Upper lobe of left lung (tissue), 4 donors: ENCODE data around the gene GJB2.

Experiments used
- EP300 ChIP-seq, 4 donors: sonication (generic); formaldehyde crosslinking; IDR thresholded peaks; one replicate each; pipeline ENCODE4 v1.5.1; 2017; ENCODE audit warnings: antibody characterized with exemption in 4 of 4, control low read depth in 2 of 4
- POLR2A ChIP-seq, 4 donors: fragments of 450-650 bp; IDR thresholded peaks; one replicate each; pipeline ENCODE4 v1.5.1; 2016 to 2017; ENCODE audit warnings: antibody characterized with exemption in 4 of 4, mild to moderate bottlenecking in 2 of 4
- POLR2AphosphoS5 ChIP-seq, 2 donors: sonication (generic); formaldehyde crosslinking; IDR thresholded peaks; one replicate each; pipeline ENCODE4 v1.5.1; 2017; ENCODE audit warnings: antibody characterized with exemption in 2 of 2
- TF ChIP-seq, protein P1 (sequence below), 6 experiments: fragments of 450-650 bp in 4 of 6; fragments of 200-600 bp in 2 of 6; sonication (generic) in 2 of 6; IDR thresholded peaks; one replicate each; pipeline ENCODE4 v1.5.1; 2016 to 2019; ENCODE audit warnings: antibody characterized with exemption in 6 of 6

DNA sequence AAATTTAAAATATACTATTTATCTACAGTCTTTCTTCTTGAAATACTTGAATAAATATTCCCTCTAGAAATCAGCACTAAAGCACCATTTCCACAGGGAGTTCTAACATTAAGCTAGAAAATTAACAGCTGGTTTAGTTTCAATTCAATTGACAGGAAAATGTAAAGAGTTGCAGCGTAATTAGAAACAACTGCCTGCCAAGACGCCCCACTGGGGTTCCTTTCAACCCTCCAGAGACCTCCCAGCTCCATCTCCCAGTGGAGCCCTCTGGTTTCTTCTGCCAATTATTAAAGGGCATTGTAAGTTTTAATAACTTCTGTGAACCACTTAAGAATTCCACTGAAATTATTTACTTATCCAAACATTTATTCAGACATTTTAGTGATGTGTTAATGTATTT is 36.0 kb downstream of the GJB2 start:
- no peak for TF ChIP-seq POLR2A (IDR thresholded peaks at IDR 0.05)
- TF ChIP-seq, protein P1, sequence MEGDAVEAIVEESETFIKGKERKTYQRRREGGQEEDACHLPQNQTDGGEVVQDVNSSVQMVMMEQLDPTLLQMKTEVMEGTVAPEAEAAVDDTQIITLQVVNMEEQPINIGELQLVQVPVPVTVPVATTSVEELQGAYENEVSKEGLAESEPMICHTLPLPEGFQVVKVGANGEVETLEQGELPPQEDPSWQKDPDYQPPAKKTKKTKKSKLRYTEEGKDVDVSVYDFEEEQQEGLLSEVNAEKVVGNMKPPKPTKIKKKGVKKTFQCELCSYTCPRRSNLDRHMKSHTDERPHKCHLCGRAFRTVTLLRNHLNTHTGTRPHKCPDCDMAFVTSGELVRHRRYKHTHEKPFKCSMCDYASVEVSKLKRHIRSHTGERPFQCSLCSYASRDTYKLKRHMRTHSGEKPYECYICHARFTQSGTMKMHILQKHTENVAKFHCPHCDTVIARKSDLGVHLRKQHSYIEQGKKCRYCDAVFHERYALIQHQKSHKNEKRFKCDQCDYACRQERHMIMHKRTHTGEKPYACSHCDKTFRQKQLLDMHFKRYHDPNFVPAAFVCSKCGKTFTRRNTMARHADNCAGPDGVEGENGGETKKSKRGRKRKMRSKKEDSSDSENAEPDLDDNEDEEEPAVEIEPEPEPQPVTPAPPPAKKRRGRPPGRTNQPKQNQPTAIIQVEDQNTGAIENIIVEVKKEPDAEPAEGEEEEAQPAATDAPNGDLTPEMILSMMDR (IDR thresholded peaks at IDR 0.05), result no peak
- no peak for TF ChIP-seq POLR2AphosphoS5 (IDR thresholded peaks at IDR 0.05)
- no peak for TF ChIP-seq EP300 (IDR thresholded peaks at IDR 0.05)
